ENCODE measurements around the gene TMEM147. TPM values are rescaled to one million over a fixed set of nuclear protein-coding genes. Genes with fewer than 3 reads are reported as not detected.

The TMEM147 gene
- total RNA-seq, 1 experiment from 2014 or later, result 126 TPM

- Histone ChIP-seq H2AFZ (ENCODE audit: low read length) (peak overlapping the region; percentile 94), H3K9me3 (ENCODE audit: low read length) (no peaks in the 10 kb centered on the region), H3K4me1 (ENCODE audit: low read length) (peaks cover 17% of the 10 kb centered on the region), H3K4me2 (ENCODE audit: low read depth, low read length, poor library complexity, severe bottlenecking) (peak overlapping the region; percentile 99), H3K79me2 (ENCODE audit: low read length) (peaks cover 35% of the 10 kb centered on the region), H3K36me3 (ENCODE audit: insufficient read depth, low read length) (no peaks in the 10 kb centered on the region), H4K20me1 (ENCODE audit: insufficient read depth, low read depth, low read length) (peaks cover 10% of the 10 kb centered on the region; the same call in 1 of the 2 replicates), H3K27me3 (ENCODE audit: low read length) (no peaks in the 10 kb centered on the region), H3K9me2 (replicated peaks; ENCODE audit: insufficient read depth, low read length) (no peaks in the 10 kb centered on the region), H3K9ac (ENCODE audit: low read length) (peak overlapping the region; percentile 89), H3K4me3 (ENCODE audit: low read length) (peak overlapping the region; percentile 98), H3K27ac (ENCODE audit: low read length) (peak overlapping the region; percentile 21; the same call in 1 of the 2 replicates)
- DNase-seq, result peak; percentile 83
These were observed 492 bp downstream of the TMEM147 start for GRCh38 chr19:35545855-35546381.

DNA sequence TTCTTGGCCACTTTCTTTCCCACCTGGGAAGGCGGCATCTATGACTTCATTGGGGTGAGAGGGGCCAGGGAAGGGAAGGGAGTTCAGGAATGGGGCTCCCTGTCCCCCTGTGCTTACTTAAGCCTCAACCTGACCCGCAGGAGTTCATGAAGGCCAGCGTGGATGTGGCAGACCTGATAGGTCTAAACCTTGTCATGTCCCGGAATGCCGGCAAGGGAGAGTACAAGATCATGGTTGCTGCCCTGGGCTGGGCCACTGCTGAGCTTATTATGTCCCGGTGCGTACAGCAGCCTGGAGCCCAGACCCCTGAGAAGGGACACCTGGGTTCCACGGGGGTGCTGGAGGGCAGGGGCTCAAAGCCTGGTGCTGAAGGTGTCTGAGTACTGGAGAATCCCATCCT is 1.1 kb downstream of the TMEM147 start:
- H3K9ac ChIP-seq (ENCODE audit: low read length), result peak overlapping the region; percentile 89
- H4K20me1 ChIP-seq (ENCODE audit: insufficient read depth, low read depth, low read length), result peaks cover 10% of the 10 kb centered on the region; the same call in 1 of the 2 replicates
- peak overlapping the region; percentile 98 for H3K4me3 ChIP-seq (ENCODE audit: low read length)
- no peak overlapping the region; the same call in 1 of the 2 replicates for H3K27ac ChIP-seq (ENCODE audit: low read length)
- H3K9me3 ChIP-seq (ENCODE audit: low read length), result no peaks in the 10 kb centered on the region
- peaks cover 17% of the 10 kb centered on the region for H3K4me1 ChIP-seq (ENCODE audit: low read length)
- H3K36me3 ChIP-seq (ENCODE audit: insufficient read depth, low read length), result no peaks in the 10 kb centered on the region
- peaks cover 35% of the 10 kb centered on the region for H3K79me2 ChIP-seq (ENCODE audit: low read length)
- no peak for DNase-seq
- H3K9me2 ChIP-seq (replicated peaks; ENCODE audit: insufficient read depth, low read length), result no peaks in the 10 kb centered on the region
- H3K27me3 ChIP-seq (ENCODE audit: low read length), result no peaks in the 10 kb centered on the region
- no peak overlapping the region for H2AFZ ChIP-seq (ENCODE audit: low read length)
- peak overlapping the region; percentile 99 for H3K4me2 ChIP-seq (ENCODE audit: low read depth, low read length, poor library complexity, severe bottlenecking)

- Histone ChIP-seq H2AFZ (ENCODE audit: low read length) (no peak overlapping the region), H3K4me1 (ENCODE audit: low read length) (peaks cover 12% of the 10 kb centered on the region), H3K79me2 (ENCODE audit: low read length) (peaks cover 30% of the 10 kb centered on the region), H3K36me3 (ENCODE audit: insufficient read depth, low read length) (no peaks in the 10 kb centered on the region), H3K9me3 (ENCODE audit: low read length) (no peaks in the 10 kb centered on the region), H3K4me3 (ENCODE audit: low read length) (no peak overlapping the region), H3K4me2 (ENCODE audit: low read depth, low read length, poor library complexity, severe bottlenecking) (no peak overlapping the region), H3K27me3 (ENCODE audit: low read length) (no peaks in the 10 kb centered on the region), H3K27ac (ENCODE audit: low read length) (no peak overlapping the region), H4K20me1 (ENCODE audit: insufficient read depth, low read depth, low read length) (peaks cover 10% of the 10 kb centered on the region; the same call in 1 of the 2 replicates), H3K9me2 (replicated peaks; ENCODE audit: insufficient read depth, low read length) (no peaks in the 10 kb centered on the region), H3K9ac (ENCODE audit: low read length) (no peak overlapping the region)
- peak; percentile 90 for DNase-seq
These were observed 3.9 kb downstream of the TMEM147 start for GRCh38 chr19:35549174-35549788.

- Histone ChIP-seq H3K4me3 (ENCODE audit: low read length) (no peak overlapping the region), H3K9me3 (ENCODE audit: low read length) (no peaks in the 10 kb centered on the region), H3K9ac (ENCODE audit: low read length) (no peak overlapping the region), H3K36me3 (ENCODE audit: insufficient read depth, low read length) (no peaks in the 10 kb centered on the region), H3K27ac (ENCODE audit: low read length) (no peak overlapping the region), H3K4me2 (ENCODE audit: low read depth, low read length, poor library complexity, severe bottlenecking) (no peak overlapping the region), H3K79me2 (ENCODE audit: low read length) (peaks cover 23% of the 10 kb centered on the region), H3K4me1 (ENCODE audit: low read length) (peaks cover 7% of the 10 kb centered on the region), H3K27me3 (ENCODE audit: low read length) (no peaks in the 10 kb centered on the region), H4K20me1 (ENCODE audit: insufficient read depth, low read depth, low read length) (0 out of 2 replicates have a peak, but pooled peaks cover 5% of the 10 kb centered on the region), H2AFZ (ENCODE audit: low read length) (no peak overlapping the region), H3K9me2 (replicated peaks; ENCODE audit: insufficient read depth, low read length) (no peaks in the 10 kb centered on the region)
- no peak for DNase-seq
These were observed 4.6 kb downstream of the TMEM147 start for GRCh38 chr19:35549879-35550523.

DNA sequence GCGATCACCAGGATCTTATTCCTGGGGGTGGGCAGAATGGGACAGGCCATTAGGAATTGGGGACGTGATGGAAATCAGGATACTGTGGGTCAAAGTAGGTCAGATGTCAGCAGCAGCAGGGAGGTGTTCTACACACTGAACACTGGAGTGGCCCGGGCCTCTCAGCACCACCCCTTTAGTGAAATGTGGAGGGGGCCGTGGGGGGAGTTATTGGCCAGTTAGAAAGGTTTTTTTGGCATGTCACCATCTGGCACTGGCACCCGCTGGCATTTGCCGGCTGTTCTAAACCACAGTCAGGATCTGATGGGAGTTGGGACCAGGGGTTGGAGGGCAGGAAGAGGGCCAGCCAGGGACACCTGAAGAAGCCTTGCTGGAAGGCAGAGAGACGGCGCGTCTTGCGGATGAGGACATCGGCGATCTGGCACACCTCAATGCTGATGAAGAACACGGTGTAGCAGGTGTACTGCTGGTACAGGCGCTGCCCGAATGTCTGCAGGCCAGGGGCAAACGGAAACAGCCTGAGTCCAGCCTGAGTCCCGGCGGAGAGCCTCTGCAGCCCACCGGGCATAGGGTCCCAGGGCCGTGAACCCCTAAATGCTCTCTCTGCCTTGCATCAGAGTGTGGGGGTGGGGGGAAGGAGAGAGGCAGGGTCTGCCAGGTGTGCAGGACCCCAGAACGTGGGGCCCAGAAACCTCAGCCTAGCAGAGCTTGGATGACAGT is 5.8 kb downstream of the TMEM147 start:
- no peak for DNase-seq
- no peak overlapping the region for H2AFZ ChIP-seq (ENCODE audit: low read length)

DNA sequence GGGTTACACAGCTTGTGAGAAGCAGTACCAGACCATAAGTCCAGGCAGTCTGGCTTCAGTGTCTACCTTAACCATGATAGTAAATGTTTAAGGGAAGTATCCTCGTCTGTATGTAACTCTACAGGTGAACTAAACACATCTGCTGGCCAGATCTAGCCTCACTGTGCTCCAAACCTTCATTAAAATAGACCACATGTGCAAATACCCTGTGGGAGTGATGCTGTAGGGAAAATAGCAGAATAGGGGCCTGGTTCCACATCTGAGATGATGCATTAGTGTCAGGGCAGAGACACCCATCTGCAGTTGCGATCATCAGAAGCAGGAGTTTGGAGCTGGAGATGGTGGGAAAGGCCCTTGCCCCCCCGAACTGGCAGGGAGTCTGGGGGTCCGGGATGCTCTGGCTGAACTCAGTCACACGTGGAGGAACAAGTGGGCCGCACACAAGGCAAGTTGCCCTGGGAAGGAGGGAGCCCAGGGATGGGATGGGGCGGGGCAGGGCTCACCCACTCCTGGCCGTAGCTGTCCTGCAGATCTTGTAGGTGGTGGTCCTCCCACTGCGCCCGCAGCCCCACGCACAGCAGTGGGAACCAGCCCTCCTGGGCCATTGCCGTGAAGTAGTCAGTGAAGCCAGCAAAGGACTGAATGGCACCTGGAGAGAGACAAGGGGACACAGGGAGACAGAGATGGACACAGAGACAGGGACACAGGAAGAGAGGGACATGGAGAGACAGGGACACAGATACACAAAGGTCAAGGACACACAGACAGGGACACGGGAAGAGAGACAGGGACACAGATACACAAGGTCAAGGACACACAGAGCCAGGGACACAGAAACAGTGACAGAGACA is 7.3 kb downstream of the TMEM147 start:
- Histone ChIP-seq H3K36me3 (ENCODE audit: insufficient read depth, low read length) (no peaks in the 10 kb centered on the region), H3K9me3 (ENCODE audit: low read length) (no peaks in the 10 kb centered on the region), H3K4me1 (ENCODE audit: low read length) (no peaks in the 10 kb centered on the region), H3K9me2 (replicated peaks; ENCODE audit: insufficient read depth, low read length) (no peaks in the 10 kb centered on the region), H2AFZ (ENCODE audit: low read length) (no peak overlapping the region), H3K9ac (ENCODE audit: low read length) (no peak overlapping the region), H3K27me3 (ENCODE audit: low read length) (no peaks in the 10 kb centered on the region), H3K27ac (ENCODE audit: low read length) (no peak overlapping the region), H3K79me2 (ENCODE audit: low read length) (no peaks in the 10 kb centered on the region), H3K4me2 (ENCODE audit: low read depth, low read length, poor library complexity, severe bottlenecking) (no peak overlapping the region), H3K4me3 (ENCODE audit: low read length) (no peak overlapping the region), H4K20me1 (ENCODE audit: insufficient read depth, low read depth, low read length) (0 out of 2 replicates have a peak, but pooled peaks cover 5% of the 10 kb centered on the region)
- DNase-seq, result no peak

More for the DNA sequence above, 5.8 kb downstream of the TMEM147 start:
- Histone ChIP-seq H3K9me2 (replicated peaks; ENCODE audit: insufficient read depth, low read length) (no peaks in the 10 kb centered on the region), H3K4me2 (ENCODE audit: low read depth, low read length, poor library complexity, severe bottlenecking) (no peak overlapping the region), H3K9me3 (ENCODE audit: low read length) (no peaks in the 10 kb centered on the region), H3K79me2 (ENCODE audit: low read length) (peaks cover 12% of the 10 kb centered on the region), H3K9ac (ENCODE audit: low read length) (no peak overlapping the region), H4K20me1 (ENCODE audit: insufficient read depth, low read depth, low read length) (0 out of 2 replicates have a peak, but pooled peaks cover 5% of the 10 kb centered on the region), H3K36me3 (ENCODE audit: insufficient read depth, low read length) (no peaks in the 10 kb centered on the region), H3K27me3 (ENCODE audit: low read length) (no peaks in the 10 kb centered on the region), H3K4me3 (ENCODE audit: low read length) (no peak overlapping the region), H3K4me1 (ENCODE audit: low read length) (peaks cover 5% of the 10 kb centered on the region), H3K27ac (ENCODE audit: low read length) (no peak overlapping the region)

GRCh38 chr19:35553385-35554000 is 8.1 kb downstream of the TMEM147 start:
- H3K4me2 ChIP-seq (ENCODE audit: low read depth, low read length, poor library complexity, severe bottlenecking), result no peak overlapping the region
- H3K9ac ChIP-seq (ENCODE audit: low read length), result no peak overlapping the region
- no peaks in the 10 kb centered on the region for H3K36me3 ChIP-seq (ENCODE audit: insufficient read depth, low read length)
- no peaks in the 10 kb centered on the region for H3K4me1 ChIP-seq (ENCODE audit: low read length)
- no peaks in the 10 kb centered on the region for H3K79me2 ChIP-seq (ENCODE audit: low read length)
- no peak overlapping the region for H2AFZ ChIP-seq (ENCODE audit: low read length)
- H3K27me3 ChIP-seq (ENCODE audit: low read length), result no peaks in the 10 kb centered on the region
- H3K4me3 ChIP-seq (ENCODE audit: low read length), result no peak overlapping the region
- no peak for DNase-seq
- no peaks in the 10 kb centered on the region for H3K9me2 ChIP-seq (replicated peaks; ENCODE audit: insufficient read depth, low read length)
- H3K9me3 ChIP-seq (ENCODE audit: low read length), result no peaks in the 10 kb centered on the region
- H3K27ac ChIP-seq (ENCODE audit: low read length), result no peak overlapping the region
- H4K20me1 ChIP-seq (ENCODE audit: insufficient read depth, low read depth, low read length), result 0 out of 2 replicates have a peak, but pooled peaks cover 5% of the 10 kb centered on the region
